GM21526 (cell line): ENCODE measurements around the gene ASPSCR1.

ENCODE experiments used
- ATAC-seq: cut with Tn5 transposase; IDR thresholded peaks from one replicate; pipeline ENCODE4 v1.9.1; 2021; ENCODE audit warnings: moderate library complexity; ENCODE audit not compliant: unreplicated experiment, low FRiP score

The ASPSCR1 gene

DNA sequence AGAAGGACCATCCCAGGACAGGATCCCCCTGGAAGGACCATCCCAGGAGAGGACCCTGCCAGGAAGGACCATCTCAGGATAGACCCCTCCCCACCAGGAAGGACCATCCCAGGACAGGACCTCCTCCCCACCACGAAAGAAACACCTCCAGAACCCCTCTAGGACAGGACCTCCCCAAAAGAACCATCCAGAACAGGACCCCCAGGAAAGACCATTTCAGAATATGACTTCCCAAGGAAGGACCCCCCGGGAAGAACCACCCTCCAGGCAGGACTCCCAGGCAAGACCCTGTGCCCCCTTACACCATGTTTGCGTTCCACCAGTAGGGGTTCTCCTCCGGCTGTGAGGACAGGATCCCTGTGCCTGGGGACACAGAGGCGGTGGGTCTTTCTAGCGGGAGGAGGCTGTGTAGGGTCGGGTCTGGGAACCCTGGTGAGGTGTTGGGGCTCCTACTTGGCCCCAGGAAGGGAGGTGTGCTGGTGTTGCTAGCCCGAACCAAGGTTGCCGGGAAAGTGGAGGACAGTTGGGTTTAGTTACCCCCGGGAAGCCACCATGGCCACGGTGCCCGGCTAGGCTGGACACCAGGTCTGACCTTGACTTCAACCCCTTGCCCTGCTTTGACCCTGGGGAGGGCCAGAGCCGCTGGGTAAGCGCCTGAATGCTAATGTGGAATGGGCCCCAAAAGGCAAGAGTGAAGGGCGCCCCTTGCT, 18.6 kb upstream of the ASPSCR1 start:
- ATAC-seq = no peak

DNA sequence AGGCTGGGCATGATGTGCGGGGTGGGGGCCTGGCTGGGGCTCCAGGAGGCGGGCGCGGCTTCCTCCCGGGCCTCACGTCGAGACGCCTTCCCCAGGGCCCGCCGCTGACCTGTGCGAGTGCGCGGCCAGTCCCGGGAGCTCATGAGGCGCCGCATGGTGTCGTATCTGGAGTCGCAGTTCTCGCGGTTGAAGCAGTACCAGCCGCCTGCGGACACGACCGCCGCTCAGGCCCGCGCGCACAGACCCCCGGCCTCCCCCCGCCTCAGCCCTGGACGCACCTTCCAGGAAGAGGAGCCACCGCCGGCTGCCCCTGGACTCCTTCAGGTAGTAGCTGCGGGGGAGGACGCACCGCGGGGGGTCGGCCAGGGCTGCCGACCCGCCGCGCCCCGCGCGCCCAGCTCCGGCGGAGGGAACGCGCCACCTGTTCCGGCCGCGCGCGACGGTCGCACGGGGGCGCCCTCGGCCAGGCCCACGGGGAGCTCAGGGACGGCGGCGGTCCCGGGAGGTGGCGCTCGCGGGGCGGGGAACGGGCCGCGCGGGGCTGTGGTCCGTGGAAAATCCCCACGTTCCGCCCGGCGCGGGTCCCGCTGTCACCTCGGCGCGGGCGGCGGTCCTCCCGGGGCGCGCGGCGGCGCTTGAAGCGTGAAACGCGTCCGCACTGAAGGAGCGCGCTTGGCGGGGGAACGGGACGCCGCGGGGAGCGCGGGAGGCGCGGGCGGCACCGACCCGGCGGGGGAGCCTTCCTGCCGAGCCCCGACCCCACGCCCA, 17.9 kb upstream of the ASPSCR1 start:
- no peak for ATAC-seq

DNA sequence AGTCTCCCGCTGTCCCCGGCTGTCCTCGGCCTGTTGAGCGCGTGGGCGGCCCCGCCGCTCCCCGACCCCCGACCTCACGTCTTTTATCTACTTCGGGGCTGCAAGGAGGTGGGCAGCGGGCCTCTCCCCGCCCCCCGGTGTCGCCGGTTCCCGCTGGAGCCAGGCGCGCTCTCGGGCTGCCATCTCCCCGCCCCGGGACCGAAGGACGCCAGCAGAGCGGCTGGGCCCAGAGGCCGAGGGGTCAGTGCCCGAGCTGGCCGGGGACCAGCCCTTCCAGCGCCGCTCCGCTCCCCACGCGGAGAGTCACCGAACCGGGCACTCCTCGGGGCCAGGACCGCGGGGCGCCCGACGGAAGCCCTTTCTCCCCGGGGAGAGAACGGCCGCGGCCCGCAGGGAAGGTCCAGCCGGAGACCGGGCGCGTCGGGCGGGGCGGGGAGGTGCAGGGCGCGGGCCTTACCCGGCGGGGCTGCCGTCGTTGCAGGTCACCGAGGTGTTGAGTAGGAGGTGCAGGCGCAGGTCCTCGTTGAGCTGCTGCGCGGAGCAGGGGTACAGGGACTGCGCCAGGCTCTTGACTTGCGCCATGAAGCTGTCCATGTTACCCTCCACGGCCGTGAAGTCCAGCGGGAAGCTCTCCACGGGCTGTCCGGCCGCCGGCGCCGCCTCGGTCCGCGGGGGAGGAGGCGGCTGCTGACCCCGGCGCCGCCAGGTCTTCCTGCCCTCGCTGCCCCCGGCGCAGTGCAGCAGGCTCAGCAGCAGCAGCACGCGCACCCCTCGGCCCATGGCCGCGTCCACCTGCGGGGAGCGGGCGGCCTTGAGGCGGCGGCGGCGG, 17.1 kb upstream of the ASPSCR1 start:
- ATAC-seq = no peak

DNA sequence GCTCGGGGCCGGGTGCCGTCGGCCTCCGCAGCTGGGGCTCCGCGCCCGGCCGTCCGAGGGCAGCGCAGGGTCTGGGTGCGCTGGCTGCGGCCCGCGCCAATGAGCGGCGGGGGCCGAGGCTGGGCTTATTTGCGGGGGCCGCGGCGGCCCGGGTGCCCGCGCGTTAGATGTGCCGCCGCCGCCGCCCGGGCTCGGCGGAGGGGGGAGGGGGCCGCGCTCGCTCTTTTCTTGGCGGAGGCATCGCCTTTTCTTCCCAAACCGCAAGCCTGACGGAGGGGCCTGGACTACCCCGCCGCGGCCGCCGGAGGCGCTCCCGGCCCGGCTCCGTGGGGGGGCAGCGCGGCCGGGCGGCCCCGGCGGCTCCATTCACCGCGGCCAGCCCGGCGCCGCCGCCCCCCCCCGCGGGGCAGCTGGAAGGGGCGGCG, 16.3 kb upstream of the ASPSCR1 start, which contains the start of gene NOTUM:
Gene NOTUM (minus strand): TSS at position 101 of the 425 bp plus-strand sequence. CDS start 278 bp downstream, outside the sequence.
- no peak for ATAC-seq

- no peak for ATAC-seq
These were observed 15.6 kb upstream of the ASPSCR1 start for GRCh38 chr17:81961521-81962498.

DNA sequence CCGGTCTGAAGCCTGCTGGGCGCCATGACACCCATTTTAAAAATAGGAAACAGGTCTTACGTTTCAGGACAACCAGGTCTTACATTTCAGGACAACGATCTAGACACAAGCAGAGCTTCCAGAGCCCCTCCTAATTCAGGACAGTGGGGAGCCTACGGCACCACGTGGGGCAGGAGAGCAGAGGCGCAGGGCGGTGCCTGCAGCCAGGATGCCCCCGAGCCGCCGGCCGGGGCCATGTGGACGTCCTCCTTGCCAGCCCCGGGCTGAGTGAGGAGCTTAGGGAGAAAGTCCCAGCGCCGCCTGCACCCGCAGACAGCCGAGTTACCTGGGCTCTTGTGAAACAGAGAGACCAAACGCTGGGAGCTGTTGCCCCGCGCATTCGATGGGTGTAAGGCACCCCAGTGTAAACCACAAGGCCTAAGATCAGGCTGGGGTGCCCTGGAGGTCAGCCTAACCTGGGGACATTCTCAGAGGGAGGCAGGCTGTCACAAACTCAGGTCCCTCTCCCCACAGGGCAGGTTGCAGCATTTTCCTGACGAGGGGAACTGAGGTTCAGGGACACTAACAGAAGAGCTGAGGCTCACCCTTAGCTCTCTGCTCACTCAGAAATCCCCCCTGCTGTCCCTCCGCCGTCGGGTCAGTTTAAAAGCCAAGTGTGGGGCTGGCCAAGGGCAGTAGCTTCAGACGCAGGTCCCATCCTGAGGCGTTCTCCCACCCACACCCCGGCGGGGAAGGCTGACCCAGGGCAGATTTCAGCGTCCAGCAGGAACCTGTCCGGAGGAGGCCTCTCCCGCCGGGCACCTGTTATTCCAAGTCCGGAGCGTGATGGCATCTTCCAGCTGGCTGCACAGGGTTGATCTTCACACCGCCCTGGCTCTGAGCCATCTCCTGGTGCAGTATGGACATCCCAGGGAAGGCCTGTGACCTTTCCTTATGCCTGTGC, 14.7 kb upstream of the ASPSCR1 start:
- ATAC-seq = no peak

GRCh38 chr17:81964081-81964849, 13.2 kb upstream of the ASPSCR1 start:
- no peak for ATAC-seq

DNA sequence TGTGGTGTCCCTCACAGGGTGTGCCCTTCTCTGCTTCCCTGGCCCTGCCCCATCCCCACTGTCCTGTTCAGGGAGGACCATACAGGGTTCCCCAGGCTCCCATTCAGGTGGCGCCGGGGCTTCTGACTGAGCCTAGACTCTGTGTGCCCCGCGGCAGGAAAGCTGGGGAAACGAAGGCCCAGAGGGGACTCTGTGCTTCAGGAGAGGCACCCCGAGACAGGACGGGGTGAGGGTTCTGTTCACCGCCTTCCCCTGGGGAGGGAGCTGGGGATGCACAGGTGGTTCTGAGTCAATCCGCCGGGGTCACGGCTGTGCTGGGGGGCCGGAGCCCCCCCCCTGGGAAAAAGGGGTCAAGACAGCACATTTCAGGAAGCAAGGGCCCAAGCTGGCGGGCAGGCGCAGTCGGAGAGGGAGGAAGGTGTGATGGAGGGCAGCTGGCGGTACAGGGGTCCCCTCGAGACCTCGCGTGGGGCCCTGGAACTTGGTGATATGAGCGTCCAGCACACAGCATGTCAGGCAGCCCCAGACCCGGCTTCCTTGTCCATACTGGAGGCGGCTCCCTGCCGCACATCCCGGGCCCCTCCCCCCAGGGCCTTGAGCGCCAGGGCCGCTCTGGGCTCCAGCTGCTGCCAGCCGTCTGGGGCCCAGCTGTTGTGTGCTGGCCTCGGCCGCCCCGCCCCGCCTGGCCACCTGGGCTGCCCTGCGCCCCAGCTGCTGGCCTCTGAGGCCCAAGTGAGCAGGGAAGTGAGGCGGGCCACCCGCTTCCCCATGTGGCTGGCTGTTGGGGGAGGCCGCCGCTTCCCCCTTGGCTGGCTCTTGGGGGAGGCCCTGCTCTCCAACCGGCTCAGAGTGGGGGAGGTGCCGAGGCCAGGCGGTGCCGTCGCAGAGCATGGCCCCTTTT, 10.8 kb upstream of the ASPSCR1 start:
- no peak for ATAC-seq

DNA sequence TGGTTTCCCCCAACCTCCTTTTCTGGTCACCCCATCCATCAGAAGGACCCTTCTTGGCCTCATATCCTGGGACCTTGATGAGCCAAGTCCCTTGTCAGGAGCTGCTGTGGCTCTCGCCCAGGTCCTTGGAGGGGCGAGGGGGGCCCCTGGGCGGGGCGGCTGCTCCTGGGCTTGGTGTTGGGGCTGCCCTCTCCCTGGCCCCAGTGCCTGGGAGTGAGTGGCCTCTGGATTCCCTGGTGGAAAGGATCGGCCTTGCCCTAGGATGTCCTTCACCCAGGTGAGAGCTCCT, 10.2 kb upstream of the ASPSCR1 start:
- no peak for ATAC-seq

DNA sequence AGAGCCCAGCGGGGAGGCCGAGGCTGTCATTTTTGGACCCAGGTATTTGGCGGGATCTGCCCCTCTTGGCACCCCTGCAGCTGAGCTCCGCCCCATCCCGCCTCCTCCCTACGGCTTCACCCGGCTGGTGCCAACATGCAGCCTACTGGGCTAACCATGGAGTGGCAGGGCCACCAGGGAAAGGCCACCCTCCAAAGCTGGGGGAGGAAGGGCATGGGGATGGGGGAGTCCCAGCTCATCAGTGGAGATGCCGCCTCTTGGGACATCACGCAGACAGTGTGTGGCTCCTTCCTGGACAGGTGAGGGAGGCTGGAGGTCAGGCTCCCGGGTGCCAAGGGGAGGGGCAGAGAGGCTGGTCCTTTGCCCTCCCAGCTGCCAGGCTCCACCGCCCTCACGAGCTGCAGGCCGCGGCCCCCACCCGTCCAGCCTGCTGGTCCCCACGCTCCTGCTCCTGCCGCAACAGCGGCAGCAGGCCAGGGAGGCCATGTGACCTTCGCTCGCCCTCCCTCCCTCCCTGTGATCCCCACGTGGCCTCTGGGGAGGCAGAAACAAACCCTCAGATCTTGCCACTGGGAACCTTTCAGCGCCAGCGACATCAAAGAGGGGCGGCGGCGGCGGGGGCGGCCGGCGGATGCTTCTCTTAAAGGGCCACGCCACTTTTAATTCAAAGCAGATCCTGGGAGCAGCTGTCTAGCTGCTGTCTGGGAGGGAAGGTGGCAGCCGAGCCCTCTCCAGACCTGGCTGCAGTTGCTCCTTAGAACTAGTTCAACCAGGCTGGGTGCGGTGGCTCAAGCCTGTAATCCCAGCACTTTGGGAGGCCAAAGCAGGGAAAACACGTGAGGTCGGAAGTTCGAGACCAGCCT, 9.7 kb upstream of the ASPSCR1 start:
- no peak for ATAC-seq

DNA sequence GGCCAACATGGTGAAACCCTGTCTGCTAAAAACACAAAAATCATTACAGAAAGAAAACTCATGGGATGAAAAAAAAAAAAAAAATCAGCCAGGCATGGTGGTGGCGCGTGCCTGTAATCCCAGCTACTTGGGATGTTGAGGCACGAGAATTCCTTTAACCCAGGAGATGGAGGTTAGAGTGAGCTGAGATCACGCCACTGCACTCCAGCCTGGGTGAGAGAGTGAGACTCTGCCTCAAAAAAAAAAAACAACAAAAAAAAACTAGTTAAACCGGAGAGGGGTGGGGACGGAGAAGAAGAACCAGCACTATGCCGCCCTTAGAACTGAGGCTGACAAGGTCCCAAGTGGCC, 9.1 kb upstream of the ASPSCR1 start:
- no peak for ATAC-seq

- ATAC-seq = no peak
These were observed 8.3 kb upstream of the ASPSCR1 start for GRCh38 chr17:81968850-81969812.

- no peak for ATAC-seq
These were observed 4.0 kb upstream of the ASPSCR1 start for GRCh38 chr17:81973432-81973831.

DNA sequence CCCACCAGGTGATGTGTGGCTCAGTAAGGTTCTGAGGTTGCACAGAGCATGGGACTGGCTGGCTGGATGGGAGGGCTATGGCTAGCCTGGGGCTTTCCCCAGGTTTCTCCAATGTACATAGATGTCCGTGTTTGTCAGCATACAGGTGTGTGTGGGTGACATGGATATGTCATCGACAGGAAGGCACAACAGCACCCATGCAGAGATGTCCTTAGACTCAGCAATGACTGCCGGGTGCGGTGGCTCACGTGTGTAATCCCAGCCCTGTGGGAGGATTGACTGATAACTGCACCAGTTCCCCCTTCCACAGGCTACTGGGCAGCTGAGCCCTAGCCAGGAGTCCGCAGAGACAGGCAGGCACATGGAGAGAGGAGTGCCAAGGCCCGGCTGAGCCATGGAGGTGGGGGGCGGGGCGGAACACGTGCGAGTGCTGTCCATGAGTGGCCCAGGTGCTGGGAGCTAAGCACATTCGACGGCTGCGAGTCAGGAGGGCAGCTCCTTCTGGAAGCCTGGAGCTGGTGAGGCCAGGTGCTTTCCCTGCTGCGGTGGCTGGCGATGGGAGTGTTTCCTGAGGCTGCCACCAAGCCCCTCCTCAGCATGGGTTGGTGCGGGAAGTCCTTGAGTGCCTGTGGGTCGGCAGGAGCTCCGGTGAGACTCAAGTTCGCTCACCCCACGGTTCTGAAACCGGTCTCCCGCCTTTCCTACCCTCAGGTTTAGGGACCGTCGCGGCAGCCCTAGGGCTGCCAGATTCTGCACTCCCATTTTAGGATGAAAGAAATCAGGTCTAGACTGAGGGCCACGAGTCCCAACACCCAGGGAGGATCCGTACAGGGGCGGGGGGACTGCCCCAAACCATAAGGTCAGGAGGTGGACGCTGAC, 858 bp upstream of the ASPSCR1 start:
- peak; percentile 6 for ATAC-seq
